IPS-NIHi7 (cell line): ENCODE measurements around the gene PGLYRP3.
A peak's percentile ranks its signal among the peaks of the same experiment; 100 is the strongest.
"Not testable (repeated sequence)": the region's sequence is repeated elsewhere in the genome, so short reads cannot be mapped to it uniquely, and the experiment has no call there.

ENCODE experiments used
- DNase-seq: peaks from one replicate; pipeline ENCODE4 v3.0.0; 2012; ENCODE audit warnings: mixed read lengths; ENCODE audit errors: extremely low spot score

PGLYRP3 gene

GRCh38 chr1:153348511-153349362, 36.0 kb upstream of the PGLYRP3 start, which contains the start of gene PGLYRP4:
TSS of gene PGLYRP4 (minus strand) at chr1:153348841. CDS start at chr1:153347932, 909 bp downstream.
- DNase-seq, result no peak

DNA sequence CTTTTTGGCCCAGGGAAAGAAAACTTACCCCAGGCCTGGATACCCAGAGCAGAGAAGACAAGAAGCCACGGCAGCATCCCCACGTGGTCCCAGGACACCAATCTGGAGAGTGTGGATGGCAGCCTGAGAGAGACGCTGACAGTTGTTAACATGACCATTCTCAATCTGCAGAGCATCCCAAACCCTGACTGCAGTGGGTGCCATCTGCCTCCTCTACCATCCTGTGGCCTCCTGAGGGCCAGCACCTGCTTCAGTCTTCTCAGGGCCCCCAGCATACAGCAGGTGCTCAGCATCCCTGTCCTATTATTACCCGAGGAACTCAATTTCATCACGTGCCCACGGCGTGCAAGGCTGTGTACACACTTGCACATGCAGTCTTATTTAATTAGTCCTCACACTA, 35.1 kb upstream of the PGLYRP3 start:
- DNase-seq, result no peak

- DNase-seq, result not testable (repeated sequence)
Measured at GRCh38 chr1:153347049-153347448, 34.3 kb upstream of the PGLYRP3 start.

- peak; percentile 3 for DNase-seq
Measured at GRCh38 chr1:153346077-153346723, 33.4 kb upstream of the PGLYRP3 start.

- DNase-seq, result peak; percentile 6
Measured at GRCh38 chr1:153345187-153346076, 32.7 kb upstream of the PGLYRP3 start.

GRCh38 chr1:153344718-153345025, 31.9 kb upstream of the PGLYRP3 start:
- DNase-seq, result peak; percentile 4

- DNase-seq, result peak; percentile 8
Measured at GRCh38 chr1:153343811-153344717, 31.3 kb upstream of the PGLYRP3 start.

DNA sequence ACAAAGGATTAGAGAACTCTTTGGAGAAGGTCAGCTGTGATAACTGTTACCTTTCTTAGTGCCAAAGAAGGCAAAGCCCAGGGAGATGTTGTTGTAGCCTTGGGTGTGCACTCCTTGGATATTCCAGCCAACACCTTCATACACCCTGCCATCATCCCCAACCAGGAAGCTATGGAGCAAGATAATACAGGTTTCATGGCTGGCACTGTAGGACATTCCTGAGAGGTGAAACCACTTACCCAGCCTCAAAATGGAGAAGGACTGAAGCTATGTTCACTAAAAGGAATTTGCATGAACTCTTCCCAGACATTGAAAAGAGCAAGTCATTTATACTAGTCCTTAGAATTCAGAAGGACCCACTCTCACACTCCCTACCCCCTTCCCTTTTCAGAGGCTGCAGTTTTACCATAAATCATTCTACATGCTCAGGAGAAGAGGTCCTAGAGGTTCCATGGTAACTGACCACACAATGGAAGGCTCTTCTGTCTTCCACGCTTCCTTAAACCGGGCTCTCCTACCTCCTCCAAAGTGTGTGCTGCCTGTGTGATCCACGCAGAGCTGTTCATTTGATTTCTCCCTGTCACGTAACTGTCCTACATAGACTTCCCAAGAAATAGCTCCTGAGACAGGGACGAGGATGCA, 30.4 kb upstream of the PGLYRP3 start:
- peak; percentile 5 for DNase-seq

DNA sequence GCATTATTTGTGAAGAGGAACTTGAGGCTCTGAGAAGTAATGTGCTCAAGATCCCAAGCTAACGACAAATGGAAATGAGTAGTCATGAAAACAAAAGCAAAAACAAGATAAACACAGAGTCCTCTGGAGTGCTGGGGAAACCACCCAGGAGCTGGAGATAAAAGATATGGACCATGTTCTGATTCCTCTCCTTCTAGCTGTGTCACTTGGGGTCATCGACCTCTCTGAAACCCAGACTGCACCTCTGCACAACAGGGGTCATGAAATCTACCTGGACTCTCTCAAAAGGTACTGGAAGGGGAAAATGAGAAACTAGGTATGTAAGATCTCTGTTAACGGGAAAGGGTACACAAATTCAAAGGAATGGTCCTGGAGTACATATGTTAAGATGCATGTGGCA, 29.4 kb upstream of the PGLYRP3 start:
- peak; percentile 7 for DNase-seq

- no peak for DNase-seq
Measured at GRCh38 chr1:153341431-153341934, 28.7 kb upstream of the PGLYRP3 start.

GRCh38 chr1:153340356-153340755, 27.6 kb upstream of the PGLYRP3 start:
- DNase-seq, result no peak

- DNase-seq, result no peak
Measured at GRCh38 chr1:153339802-153340201, 27.1 kb upstream of the PGLYRP3 start.

- DNase-seq, result no peak
Measured at GRCh38 chr1:153337980-153338853, 25.5 kb upstream of the PGLYRP3 start.

DNA sequence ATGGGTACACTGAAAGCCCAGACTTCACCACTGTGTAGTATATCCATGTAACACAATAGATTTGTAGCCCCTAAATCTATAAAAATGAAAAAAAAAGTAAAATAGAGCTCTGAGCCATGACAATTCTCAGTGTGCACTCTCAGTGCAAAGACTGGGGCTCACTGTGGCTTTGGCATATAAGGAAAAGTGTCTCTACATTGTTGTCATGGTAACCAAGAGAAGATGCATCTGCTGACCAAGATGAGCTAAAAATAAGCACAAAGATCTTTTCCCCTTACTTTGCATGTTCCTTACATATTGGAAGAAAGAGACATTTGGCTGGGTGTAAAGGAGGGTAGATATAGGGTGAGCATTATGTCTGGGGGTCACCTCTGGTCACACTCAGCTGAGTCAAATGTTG, 23.9 kb upstream of the PGLYRP3 start:
- DNase-seq, result no peak

- no peak for DNase-seq
Measured at GRCh38 chr1:153333902-153334301, 21.1 kb upstream of the PGLYRP3 start.

- no peak for DNase-seq
Measured at GRCh38 chr1:153324912-153325311, 12.2 kb upstream of the PGLYRP3 start.

GRCh38 chr1:153322568-153322967, 9.8 kb upstream of the PGLYRP3 start:
- no peak for DNase-seq

GRCh38 chr1:153318145-153318544, 5.4 kb upstream of the PGLYRP3 start:
- not testable (repeated sequence) for DNase-seq

DNA sequence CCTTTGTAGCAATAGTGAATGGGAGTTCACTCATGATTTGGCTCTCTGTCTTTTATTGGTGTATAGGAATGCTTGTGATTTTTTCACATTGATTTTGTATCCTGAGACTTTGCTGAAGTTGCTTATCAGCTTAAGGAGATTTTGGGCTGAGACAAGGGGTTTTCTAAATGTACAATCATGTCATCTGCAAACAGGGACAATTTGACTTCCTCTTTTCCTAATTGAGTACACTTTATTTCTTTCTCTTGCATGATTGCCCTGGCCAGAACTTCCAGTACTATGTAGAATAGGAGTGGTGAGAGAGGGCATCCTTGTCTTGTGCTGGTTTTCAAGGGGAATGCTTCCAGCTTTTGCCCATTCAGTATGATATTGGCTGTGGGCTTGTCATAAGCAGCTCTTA, 3.3 kb upstream of the PGLYRP3 start:
- not testable (repeated sequence) for DNase-seq
